HepG2 (cell line): ENCODE results near the gene MYORG. TPM values are rescaled to one million over a fixed set of nuclear protein-coding genes. Genes with fewer than 3 reads are reported as not detected.

ENCODE experiments used
- CENPBD1 ChIP-seq: sonication (generic); formaldehyde crosslinking; IDR thresholded peaks from 2 replicates; pipeline ENCODE4 v1.8.0; 2022; ENCODE audit warnings: missing genetic modification reagents, low read depth, mild to moderate bottlenecking, borderline replicate concordance
- CERS6 ChIP-seq: sonication (generic); formaldehyde crosslinking; IDR thresholded peaks from 2 replicates; pipeline ENCODE4 v1.5.0; 2020; ENCODE audit warnings: missing genetic modification reagents
- JDP2 ChIP-seq: sonication (generic); formaldehyde crosslinking; IDR thresholded peaks from 2 replicates; pipeline ENCODE4 v1.8.1; 2022; ENCODE audit warnings: missing genetic modification reagents, borderline replicate concordance
- PLSCR1 ChIP-seq: sonication (generic); formaldehyde crosslinking; IDR thresholded peaks from 2 replicates; pipeline ENCODE4 v1.5.0; 2020; ENCODE audit warnings: missing genetic modification reagents, mild to moderate bottlenecking, borderline replicate concordance
- PRDM10 ChIP-seq: sonication (generic); formaldehyde crosslinking; IDR thresholded peaks from 2 replicates; pipeline ENCODE4 v1.4.0; 2020; ENCODE audit warnings: low read depth, missing genetic modification reagents
- RXRA ChIP-seq: sonication (generic); formaldehyde crosslinking; IDR thresholded peaks from 2 replicates; pipeline ENCODE4 v1.5.1; 2020; ENCODE audit warnings: missing genetic modification reagents
- SMAD9 ChIP-seq: sonication (generic); formaldehyde crosslinking; IDR thresholded peaks from 2 replicates; pipeline ENCODE4 v1.5.1; 2020; ENCODE audit warnings: mild to moderate bottlenecking, missing genetic modification reagents
- ZNF264 ChIP-seq: sonication (generic); formaldehyde crosslinking; IDR thresholded peaks from 2 replicates; pipeline ENCODE4 v1.4.0; 2020; ENCODE audit warnings: missing genetic modification reagents
- ZNF616 ChIP-seq: sonication (generic); formaldehyde crosslinking; IDR thresholded peaks from 2 replicates; pipeline ENCODE4 v1.5.0; 2020; ENCODE audit warnings: low read depth, mild to moderate bottlenecking, missing genetic modification reagents
- ZNF841 ChIP-seq: sonication (generic); formaldehyde crosslinking; IDR thresholded peaks from 2 replicates; pipeline ENCODE4 v1.8.1; 2023; ENCODE audit warnings: missing genetic modification reagents, borderline replicate concordance
- polyA plus RNA-seq, 8 experiments: library from polyadenylated mRNA; depleted of rRNA in 3 of 8; stranded (reverse) in 7 of 8; unstranded in 1 of 8; fragments of >200 nt; fragmentation: Illumina TruSeq in 4 of 8; extraction: Trizol in 4 of 8; gene quantifications; 2 replicates each; pipeline versions ENCODE4 v1.2.1 to v1.2.3, GENCODE V29; 2011 to 2016; ENCODE audit warnings: low read depth in 4 of 8, missing spikeins in 1 of 8, mixed read lengths in 1 of 8; ENCODE audit not compliant: insufficient read depth in 1 of 8
- total RNA-seq, 5 experiments: library from RNA; depleted of rRNA; stranded (reverse); fragments of >200 nt; fragmentation: Illumina TruSeq; extraction: Trizol; gene quantifications; 2 replicates each; pipeline ENCODE4 v1.2.3, GENCODE V29; 2016; ENCODE audit warnings: low read depth in 1 of 5
- TF ChIP-seq, protein P1 (sequence below), 2 experiments: fragments of 450-650 bp in 1 of 2; sonication (generic) in 1 of 2; formaldehyde crosslinking in 1 of 2; IDR thresholded peaks; 2 replicates each; pipeline versions ENCODE4 v1.6.1 to v1.8.0; 2016 to 2022; ENCODE audit warnings: antibody characterized with exemption in 1 of 2, mild to moderate bottlenecking in 1 of 2, missing genetic modification reagents in 1 of 2

The MYORG gene
- total and polyA plus RNA-seq, 2 of the 13 experiments (the other 11 are each of a cell fraction or from before 2014, with no cell fraction given) = 11.1 to 22.4 TPM

DNA sequence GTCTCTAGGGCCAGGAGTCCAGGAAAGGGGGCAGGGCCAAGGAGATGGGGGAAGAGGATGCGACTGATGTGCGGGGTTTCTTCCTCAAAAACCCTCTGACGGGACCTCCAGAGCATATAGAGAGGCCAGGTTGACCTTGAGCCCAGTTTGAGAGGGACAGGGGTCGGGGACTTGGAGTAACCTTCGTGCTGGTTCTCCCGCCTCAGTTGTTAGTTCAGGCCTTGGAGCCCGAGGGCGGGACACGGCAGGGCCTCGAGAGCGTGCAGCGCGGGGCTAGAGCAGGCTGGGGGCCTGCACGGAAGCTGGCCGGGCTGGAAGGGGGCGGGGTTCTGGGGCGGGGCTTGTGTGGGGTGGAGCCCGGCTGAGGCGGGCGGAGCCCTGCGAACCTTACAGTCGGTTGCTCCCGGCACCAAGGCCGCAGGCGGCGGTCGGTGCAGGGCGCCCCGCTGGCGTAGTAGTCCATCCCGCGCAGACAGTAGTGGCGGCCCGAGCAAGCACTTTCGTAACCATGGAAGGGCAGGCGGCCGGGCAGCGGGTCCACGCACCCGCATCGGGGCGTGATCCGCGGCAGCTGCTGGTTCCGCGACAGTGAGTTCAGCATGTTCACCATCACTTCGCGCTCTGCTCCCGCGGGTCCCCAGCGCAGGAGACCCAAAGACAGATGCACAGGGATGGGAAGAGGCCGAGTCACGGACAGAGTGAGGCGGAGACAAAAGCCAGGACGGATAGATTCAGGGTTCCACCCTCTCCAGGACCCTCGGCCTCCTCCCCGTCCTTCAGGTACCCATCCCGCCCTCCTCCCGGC is 4.0 kb upstream of the MYORG start (continued):
- TF ChIP-seq, protein P1, sequence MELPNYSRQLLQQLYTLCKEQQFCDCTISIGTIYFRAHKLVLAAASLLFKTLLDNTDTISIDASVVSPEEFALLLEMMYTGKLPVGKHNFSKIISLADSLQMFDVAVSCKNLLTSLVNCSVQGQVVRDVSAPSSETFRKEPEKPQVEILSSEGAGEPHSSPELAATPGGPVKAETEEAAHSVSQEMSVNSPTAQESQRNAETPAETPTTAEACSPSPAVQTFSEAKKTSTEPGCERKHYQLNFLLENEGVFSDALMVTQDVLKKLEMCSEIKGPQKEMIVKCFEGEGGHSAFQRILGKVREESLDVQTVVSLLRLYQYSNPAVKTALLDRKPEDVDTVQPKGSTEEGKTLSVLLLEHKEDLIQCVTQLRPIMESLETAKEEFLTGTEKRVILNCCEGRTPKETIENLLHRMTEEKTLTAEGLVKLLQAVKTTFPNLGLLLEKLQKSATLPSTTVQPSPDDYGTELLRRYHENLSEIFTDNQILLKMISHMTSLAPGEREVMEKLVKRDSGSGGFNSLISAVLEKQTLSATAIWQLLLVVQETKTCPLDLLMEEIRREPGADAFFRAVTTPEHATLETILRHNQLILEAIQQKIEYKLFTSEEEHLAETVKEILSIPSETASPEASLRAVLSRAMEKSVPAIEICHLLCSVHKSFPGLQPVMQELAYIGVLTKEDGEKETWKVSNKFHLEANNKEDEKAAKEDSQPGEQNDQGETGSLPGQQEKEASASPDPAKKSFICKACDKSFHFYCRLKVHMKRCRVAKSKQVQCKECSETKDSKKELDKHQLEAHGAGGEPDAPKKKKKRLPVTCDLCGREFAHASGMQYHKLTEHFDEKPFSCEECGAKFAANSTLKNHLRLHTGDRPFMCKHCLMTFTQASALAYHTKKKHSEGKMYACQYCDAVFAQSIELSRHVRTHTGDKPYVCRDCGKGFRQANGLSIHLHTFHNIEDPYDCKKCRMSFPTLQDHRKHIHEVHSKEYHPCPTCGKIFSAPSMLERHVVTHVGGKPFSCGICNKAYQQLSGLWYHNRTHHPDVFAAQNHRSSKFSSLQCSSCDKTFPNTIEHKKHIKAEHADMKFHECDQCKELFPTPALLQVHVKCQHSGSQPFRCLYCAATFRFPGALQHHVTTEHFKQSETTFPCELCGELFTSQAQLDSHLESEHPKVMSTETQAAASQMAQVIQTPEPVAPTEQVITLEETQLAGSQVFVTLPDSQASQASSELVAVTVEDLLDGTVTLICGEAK (IDR thresholded peaks at IDR 0.05) = no peak
- TF ChIP-seq, protein P1 (CRISPR knock-in tag; IDR thresholded peaks at IDR 0.05) = peak; percentile 85
- no peak for TF ChIP-seq CERS6 (CRISPR knock-in tag)
- no peak; the same call in 1 of the 2 replicates for TF ChIP-seq JDP2 (CRISPR knock-in tag)
- no peak for TF ChIP-seq PLSCR1 (CRISPR knock-in tag)
- 0 out of 2 replicates have a peak, but pooled peaks have one; percentile 37 for TF ChIP-seq PRDM10 (CRISPR knock-in tag)
- TF ChIP-seq ZNF616 (CRISPR knock-in tag) = peak; percentile 92
- TF ChIP-seq ZNF264 (CRISPR knock-in tag) = no peak
- no peak for TF ChIP-seq CENPBD1 (CRISPR knock-in tag)
- peak; percentile 88; the same call in 1 of the 2 replicates for TF ChIP-seq SMAD9
- peak; percentile 42; the same call in 1 of the 2 replicates for TF ChIP-seq RXRA
- peak; percentile 60; the same call in 1 of the 2 replicates for TF ChIP-seq ZNF841 (CRISPR knock-in tag)
